K562 (cell line): ENCODE data around the gene SSBP1. TPM values are rescaled to one million over a fixed set of nuclear protein-coding genes. Genes with fewer than 3 reads are reported as not detected.
A peak's percentile ranks its signal among the peaks of the same experiment; 100 is the strongest.

Source experiments
- ATAC-seq: fragments of 200-7000 bp; cut with Tn5 transposase; 3 replicates; pipeline ENCODE4 v1.9.1; 2020; ENCODE audit warnings: moderate library complexity
- BruUV-seq: library from RNA; stranded (reverse); fragments of 400-500 nt; replicated peaks from 2 replicates; lab custom pipeline; 2021; lab: Mats Ljungman, UMichigan
- CTCF ChIA-PET: fragments of 300-600 bp; formaldehyde crosslinking; extraction: SDS; loops from one replicate; lab custom pipeline; 2021; ENCODE audit warnings: low intra/inter-chr PET ratio; lab: Yijun Ruan, JAX
- POLR2A ChIA-PET: fragments of 300-600, 350-650 bp; sonication (Branson Sonifier 250); formaldehyde crosslinking; extraction: SDS; loops from one replicate; lab custom pipeline; 2021; ENCODE audit warnings: antibody characterized with exemption, inconsistent platforms; lab: Yijun Ruan, JAX
- DNase-seq, 4 experiments: peaks; one replicate each; pipeline versions ENCODE4 v3.0.0 to v3.0.0-alpha.2; 2011 to 2018; ENCODE audit warnings: low spot score in 3 of 4, mixed read lengths in 3 of 4; ENCODE audit errors: extremely low read depth in 1 of 4
- FAIRE-seq: peaks from 2 replicates; lab custom pipeline; 2011; peaks lifted over from hg19 to GRCh38; lab: Jason Lieb, UNC
- H2AFZ ChIP-seq: 2 replicates; pipeline ENCODE4 v1.6.0; 2011; ENCODE audit warnings: low read depth, low read length, control low read depth, inconsistent platforms
- H3K27ac ChIP-seq: fragments of 200-600 bp; 3 replicates; pipeline ENCODE4 v1.8.0; 2011; ENCODE audit warnings: low read depth, mild to moderate bottlenecking, control low read depth, inconsistent platforms, low read length, moderate library complexity, mixed read lengths; ENCODE audit errors: extremely low read depth
- H3K27me3 ChIP-seq, 2 experiments: fragments of 300-600 bp in 1 of 2; 2 replicates in 1 of 2; 3 replicates in 1 of 2; pipeline versions ENCODE4 v1.6.0 to v1.8.0; 2011; ENCODE audit warnings: inconsistent platforms in 2 of 2, low read length in 2 of 2, mild to moderate bottlenecking in 1 of 2, mixed read lengths in 1 of 2, moderate library complexity in 1 of 2; ENCODE audit not compliant: control insufficient read depth in 2 of 2, insufficient read depth in 2 of 2
- H3K36me3 ChIP-seq: fragments of 300-600 bp; 3 replicates; pipeline ENCODE4 v1.8.0; 2011; ENCODE audit warnings: mild to moderate bottlenecking, low read length, inconsistent platforms; ENCODE audit not compliant: control insufficient read depth, insufficient read depth
- H3K4me1 ChIP-seq, 2 experiments: fragments of 200-600 bp in 1 of 2; replicated peaks in 1 of 2; 2 replicates in 1 of 2; 3 replicates in 1 of 2; pipeline versions ENCODE4 v1.5.1 to v1.8.0; 2011; ENCODE audit warnings: inconsistent platforms in 2 of 2, low read length in 2 of 2, mild to moderate bottlenecking in 1 of 2, mixed read lengths in 1 of 2, moderate library complexity in 1 of 2; ENCODE audit not compliant: control insufficient read depth in 2 of 2, insufficient read depth in 2 of 2
- H3K4me2 ChIP-seq: 2 replicates; pipeline ENCODE4 v1.6.1; 2011; ENCODE audit warnings: low read length, control low read depth, inconsistent platforms, mixed read lengths; ENCODE audit not compliant: insufficient read depth
- H3K4me3 ChIP-seq: fragments of 200-600 bp; sonication (generic), shearing (Covaris generic); 2 replicates; pipeline ENCODE4 v1.5.1; 2016; ENCODE audit warnings: control low read depth, inconsistent platforms
- H3K79me2 ChIP-seq: fragments of 200-600 bp; 3 replicates; pipeline ENCODE4 v1.8.0; 2011; ENCODE audit warnings: low read length, inconsistent platforms; ENCODE audit not compliant: control insufficient read depth, insufficient read depth
- H3K9ac ChIP-seq, 2 experiments: 2 replicates each; pipeline versions ENCODE4 v1.6.0 to v1.6.1; 2011; ENCODE audit warnings: low read depth in 2 of 2, low read length in 2 of 2, control low read depth in 1 of 2, inconsistent platforms in 1 of 2, mild to moderate bottlenecking in 1 of 2, mixed read lengths in 1 of 2; ENCODE audit not compliant: insufficient read depth in 1 of 2
- H3K9me1 ChIP-seq: one replicate; pipeline ENCODE4 v1.6.0; 2011; ENCODE audit warnings: inconsistent platforms, mild to moderate bottlenecking, low read length, moderate library complexity; ENCODE audit not compliant: control insufficient read depth, insufficient read depth
- H3K9me3 ChIP-seq: replicated peaks from 2 replicates; pipeline ENCODE4 v1.5.1; 2011; ENCODE audit warnings: low read depth, low read length, inconsistent platforms; ENCODE audit not compliant: control insufficient read depth, insufficient read depth
- H4K20me1 ChIP-seq: replicated peaks from 2 replicates; pipeline ENCODE4 v1.6.1; 2011; ENCODE audit warnings: low read length, inconsistent platforms, mixed read lengths; ENCODE audit not compliant: control insufficient read depth, insufficient read depth
- ARID3A ChIP-seq: IDR thresholded peaks from 2 replicates; pipeline ENCODE4 v1.6.1; 2012; ENCODE audit warnings: low read depth, low read length, improper control_type of control experiment, borderline replicate concordance
- ELF2 ChIP-seq: fragments of 250-450 bp; sonication (Bioruptor Pico); IDR thresholded peaks from 2 replicates; pipeline ENCODE4 v1.5.0; 2021; ENCODE audit warnings: mild to moderate bottlenecking
- HLTF ChIP-seq: fragments of 450-650 bp; IDR thresholded peaks from 2 replicates; pipeline ENCODE4 v1.6.1; 2016
- JUNB ChIP-seq: fragments of 450-650 bp; formaldehyde crosslinking; conservative IDR thresholded peaks from 2 replicates; pipeline ENCODE4 v1.4.0; 2020; ENCODE audit warnings: mild to moderate bottlenecking
- MCM3 ChIP-seq: fragments of 450-650 bp; IDR thresholded peaks from 2 replicates; pipeline ENCODE4 v1.6.1; 2016
- POLR2A ChIP-seq: fragments of 450-650 bp; conservative IDR thresholded peaks from 2 replicates; pipeline ENCODE4 v1.6.1; 2016
- POLR2G ChIP-seq: fragments of 200-400 bp; formaldehyde crosslinking; IDR thresholded peaks from 2 replicates; pipeline ENCODE4 v1.6.1; 2017; ENCODE audit warnings: low read depth, mild to moderate bottlenecking, antibody characterized with exemption, low read length, moderate library complexity
- RBFOX2 ChIP-seq: fragments of 200-400 bp; formaldehyde crosslinking; IDR thresholded peaks from 2 replicates; pipeline ENCODE4 v1.6.1; 2017; ENCODE audit warnings: low read depth, mild to moderate bottlenecking, low read length, moderate library complexity
- RBM25 ChIP-seq: fragments of 200-400 bp; formaldehyde crosslinking; IDR thresholded peaks from 2 replicates; pipeline ENCODE4 v1.6.1; 2018; ENCODE audit warnings: low read length, low read depth, moderate library complexity; ENCODE audit not compliant: severe bottlenecking
- RFX1 ChIP-seq: fragments of 450-650 bp; IDR thresholded peaks from 2 replicates; pipeline ENCODE4 v1.6.1; 2016; ENCODE audit warnings: mild to moderate bottlenecking, moderate library complexity
- U2AF1 ChIP-seq: fragments of 200-400 bp; formaldehyde crosslinking; optimal IDR thresholded peaks from 2 replicates; pipeline ENCODE3; 2017; ENCODE audit warnings: mild to moderate bottlenecking, low read depth, low read length, moderate library complexity
- ZNF24 ChIP-seq: fragments of 450-650 bp; IDR thresholded peaks from 2 replicates; pipeline ENCODE4 v1.6.1; 2016
- ZNF445 ChIP-seq: fragments of 250-450 bp; sonication (Bioruptor Pico); IDR thresholded peaks from 2 replicates; pipeline ENCODE4 v1.4.0; 2020; ENCODE audit warnings: low read depth, mild to moderate bottlenecking, moderate library complexity
- ZNF449 ChIP-seq: fragments of 250-450 bp; sonication (Bioruptor Pico); IDR thresholded peaks from 2 replicates; pipeline ENCODE4 v1.8.0; 2022; ENCODE audit warnings: moderate library complexity, mild to moderate bottlenecking, inconsistent platforms
- ZNF512 ChIP-seq: IDR thresholded peaks from 2 replicates; pipeline ENCODE4 v1.6.1; 2016; ENCODE audit warnings: missing genetic modification characterization, missing compliant biosample characterization
- WGBS: fragments of 100-300 bp; shearing (Covaris generic); methylation state at CpG from one replicate; pipeline ENCODE4 v1.1.6; 2016; ENCODE audit warnings: low coverage, mixed read lengths; ENCODE audit not compliant: insufficient coverage; ENCODE audit errors: missing lambda C conversion rate; 5-methylcytosine and 5-hydroxymethylcytosine counted together
- in situ Hi-C: fragments of 300-500 bp; cut with MboI; formaldehyde crosslinking; loops from 4 replicates; pipeline ENCODE4 v1.15.0; 2018; ENCODE audit warnings: inconsistent platforms, mixed read lengths
- intact Hi-C: fragments of 100-400 bp; cut with micrococcal nuclease; formaldehyde crosslinking; loops from 2 replicates; pipeline ENCODE4 v1.14.2; 2022
- polyA plus RNA-seq, 8 experiments: library from polyadenylated mRNA; depleted of rRNA in 4 of 8; stranded (reverse) in 5 of 8; unstranded in 3 of 8; fragments of >200 nt; fragmentation: Nextera tagmentation in 2 of 8; fragmentation: Illumina TruSeq in 1 of 8; extraction: Ambion mirVana in 2 of 8; extraction: Trizol in 1 of 8; gene quantifications; 2 replicates each; pipeline versions ENCODE4 v1.2.1 to v1.2.3, GENCODE V29; 2011 to 2014; ENCODE audit warnings: inconsistent platforms in 1 of 8, missing spikeins in 1 of 8
- total RNA-seq, 7 experiments: library from RNA; depleted of rRNA in 6 of 7; stranded (reverse); fragments of >200 nt in 6 of 7; fragmentation: Illumina TruSeq in 2 of 7; extraction: Trizol in 2 of 7; gene quantifications; 2 replicates each; pipeline versions ENCODE4 v1.2.1 to v1.2.3, GENCODE V29; 2011 to 2021; ENCODE audit warnings: low replicate concordance in 1 of 7

SSBP1 gene
- total and polyA plus RNA-seq, 9 of the 15 experiments (the other 6 are each of a cell fraction or from before 2014, with no cell fraction given), result 404 to 1,996 (median 835) TPM

- peak overlapping the region in 1 of 2 experiments; percentile 84; a peak in 3 of 4 replicates for H3K9ac ChIP-seq
Measured at GRCh38 chr7:141739250-141739649, 1.1 kb downstream of the SSBP1 start.

More at GRCh38 chr7:141739250-141739649, 1.1 kb downstream of the SSBP1 start:
- Histone ChIP-seq H3K27me3 (no peaks in the 10 kb centered on the region), H3K36me3 (peaks cover 50% of the 10 kb centered on the region), H3K27ac (peak overlapping the region; percentile 89; the same call in 2 of the 3 replicates), H3K79me2 (peaks cover 41% of the 10 kb centered on the region), H4K20me1 (no peaks in the 10 kb centered on the region), H3K4me3 (peak overlapping the region; percentile 65), H2AFZ (no peak overlapping the region), H3K4me2 (peak overlapping the region; percentile 98), H3K4me1 (peaks cover 5 to 12% of the 10 kb centered on the region in 2 experiments; a peak in 4 of 5 replicates), H3K9me3 (no peaks in the 10 kb centered on the region), H3K9me1 (no peaks in the 10 kb centered on the region)
- intact Hi-C loops, result loop anchor here (5.0 kb wide), 1 partner anchor 187 kb away; the partner anchor contains the start of gene AGK
- 0 out of 2 replicates have a peak, but pooled peaks have one; percentile 2 for TF ChIP-seq RFX1
- no peak for TF ChIP-seq ELF2 (CRISPR knock-in tag)
- peak; percentile 62; the same call in 1 of the 2 replicates for TF ChIP-seq ZNF512 (tag)
- 0 out of 2 replicates have a peak, but pooled peaks have one; percentile 18 for TF ChIP-seq POLR2G
- TF ChIP-seq ARID3A, result no peak
- TF ChIP-seq POLR2A, result peak; percentile 3; the same call in 1 of the 2 replicates
- TF ChIP-seq RBFOX2, result peak; percentile 52; the same call in 1 of the 2 replicates
- no peak for TF ChIP-seq RBM25
- TF ChIP-seq ZNF24, result no peak
- TF ChIP-seq HLTF, result no peak
- TF ChIP-seq U2AF1, result peak; percentile 42
- no peak for TF ChIP-seq MCM3
- TF ChIP-seq ZNF449, result no peak
- no peak for TF ChIP-seq JUNB (CRISPR knock-in tag)
- TF ChIP-seq ZNF445 (CRISPR knock-in tag), result no peak
- DNase-seq, result no peak
- POLR2A ChIA-PET, result interaction anchor here (0.7 to 3.0 kb wide), 5 partner anchors 11 to 24 kb away, joined by 3 to 30 read pairs (median 3); partner anchors contain the start of gene TAS2R3
- no peak for FAIRE-seq
- no TSS peak for BruUV-seq
- CTCF ChIA-PET, result no interaction called here
- 15% methylated on average over 3 of the region's 3 CpGs for WGBS
- in situ Hi-C loops, result no loop called here
- ATAC-seq, result no peak
